Measurements from ENCODE around the gene LMTK3. TPM values are rescaled to one million over a fixed set of nuclear protein-coding genes. Genes with fewer than 3 reads are reported as not detected.
A peak's percentile ranks its signal among the peaks of the same experiment; 100 is the strongest.
"Not testable (repeated sequence)": the region's sequence is repeated elsewhere in the genome, so short reads cannot be mapped to it uniquely, and the experiment has no call there.

LMTK3 gene
- total RNA-seq, 4 donors from 2014 or later, result 0.12 to 0.47 (median 0.39) TPM

DNA sequence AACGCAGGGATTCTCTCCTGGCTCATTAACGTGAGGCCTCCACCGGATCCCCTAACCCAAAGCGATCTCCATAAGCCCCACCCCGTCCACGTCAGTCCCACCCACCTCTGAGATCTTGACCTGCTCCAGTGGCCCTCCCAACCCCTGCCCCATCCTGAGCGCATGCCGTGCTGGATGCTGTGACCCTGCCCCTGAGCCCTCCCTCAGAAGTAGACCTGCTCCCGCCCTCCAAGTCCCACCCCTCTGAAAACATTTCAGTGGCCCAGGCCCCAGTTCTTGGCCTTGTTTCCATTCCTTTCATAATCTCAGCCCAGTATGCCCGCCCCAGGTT, 19.9 kb downstream of the LMTK3 start:
- TF ChIP-seq, protein P1, sequence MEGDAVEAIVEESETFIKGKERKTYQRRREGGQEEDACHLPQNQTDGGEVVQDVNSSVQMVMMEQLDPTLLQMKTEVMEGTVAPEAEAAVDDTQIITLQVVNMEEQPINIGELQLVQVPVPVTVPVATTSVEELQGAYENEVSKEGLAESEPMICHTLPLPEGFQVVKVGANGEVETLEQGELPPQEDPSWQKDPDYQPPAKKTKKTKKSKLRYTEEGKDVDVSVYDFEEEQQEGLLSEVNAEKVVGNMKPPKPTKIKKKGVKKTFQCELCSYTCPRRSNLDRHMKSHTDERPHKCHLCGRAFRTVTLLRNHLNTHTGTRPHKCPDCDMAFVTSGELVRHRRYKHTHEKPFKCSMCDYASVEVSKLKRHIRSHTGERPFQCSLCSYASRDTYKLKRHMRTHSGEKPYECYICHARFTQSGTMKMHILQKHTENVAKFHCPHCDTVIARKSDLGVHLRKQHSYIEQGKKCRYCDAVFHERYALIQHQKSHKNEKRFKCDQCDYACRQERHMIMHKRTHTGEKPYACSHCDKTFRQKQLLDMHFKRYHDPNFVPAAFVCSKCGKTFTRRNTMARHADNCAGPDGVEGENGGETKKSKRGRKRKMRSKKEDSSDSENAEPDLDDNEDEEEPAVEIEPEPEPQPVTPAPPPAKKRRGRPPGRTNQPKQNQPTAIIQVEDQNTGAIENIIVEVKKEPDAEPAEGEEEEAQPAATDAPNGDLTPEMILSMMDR (IDR thresholded peaks at IDR 0.05), result no peak
- ATAC-seq (ENCODE audit: low FRiP score) (no peak), DNase-seq (ENCODE audit: low spot score) (no peak)

DNA sequence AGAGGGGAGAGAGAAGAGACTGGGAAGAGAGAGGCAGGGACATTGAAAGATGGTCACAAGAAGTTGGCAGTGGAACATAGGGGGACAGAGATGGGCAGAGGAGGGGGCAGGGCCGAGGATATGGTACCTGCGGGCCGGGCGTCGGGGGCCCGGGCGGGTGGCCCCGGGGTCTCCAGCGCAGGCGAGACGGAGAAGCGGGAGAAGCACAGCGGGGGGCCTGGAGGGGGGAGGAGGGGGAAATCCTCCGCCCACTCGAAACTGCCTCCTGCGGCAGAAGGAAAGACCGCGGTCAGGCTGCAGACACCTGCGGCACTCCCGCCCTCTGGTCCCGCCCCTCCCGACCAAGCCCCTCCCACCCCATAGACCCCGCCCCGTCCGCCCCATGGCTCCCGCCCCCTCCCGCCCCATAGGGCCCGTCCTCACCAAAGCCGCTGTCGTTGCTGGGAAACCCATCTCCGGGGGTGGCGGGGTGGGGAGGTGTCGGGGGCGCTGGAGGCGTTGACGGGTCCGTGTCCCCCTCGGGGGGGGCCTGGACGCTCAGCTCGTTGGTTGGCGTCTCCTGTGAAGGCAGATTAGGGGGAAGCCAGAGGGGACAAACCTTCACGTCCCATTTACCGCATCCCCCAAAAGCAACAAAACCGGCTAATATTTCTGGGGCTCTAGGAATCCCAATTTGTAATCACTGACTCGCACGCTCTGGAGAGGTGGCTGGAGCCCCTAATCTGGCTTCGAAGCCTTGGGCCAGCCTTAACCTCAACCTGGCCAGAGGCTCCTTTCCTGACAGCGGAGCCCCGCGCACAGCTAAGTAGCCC, 20.4 kb downstream of the LMTK3 start:
- TF ChIP-seq, protein P1 (IDR thresholded peaks at IDR 0.05), result no peak
- ATAC-seq (ENCODE audit: low FRiP score) (no peak), DNase-seq (ENCODE audit: low spot score) (no peak)

DNA sequence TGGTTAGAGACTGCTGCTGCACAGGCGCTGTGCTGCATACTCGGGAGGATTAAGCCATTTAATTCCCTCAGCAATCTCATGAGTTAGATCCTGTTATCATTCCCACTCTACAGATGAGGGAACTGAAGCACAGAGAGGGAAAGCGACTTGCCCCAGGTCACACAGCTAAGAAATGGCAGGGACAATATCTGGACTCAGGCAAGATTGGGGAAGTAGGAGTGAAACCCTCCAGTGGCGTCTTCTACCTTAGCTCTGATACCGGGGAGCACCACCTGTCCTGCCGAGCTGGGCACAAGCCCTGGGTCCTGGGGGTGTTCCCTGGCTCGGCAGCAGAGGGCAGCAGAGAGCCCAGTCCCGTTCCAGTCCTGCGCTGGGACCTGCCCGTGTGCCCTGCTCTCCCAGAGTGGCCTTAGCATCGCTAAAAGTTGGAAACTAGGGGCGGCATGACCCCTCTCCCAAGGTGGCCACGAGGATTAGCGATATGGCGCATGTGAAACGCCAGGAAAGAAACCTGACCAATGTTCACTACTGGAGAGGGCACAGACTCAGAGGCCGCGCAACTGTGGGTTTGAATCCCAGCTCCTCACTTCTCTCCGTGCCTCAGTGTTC, 21.9 kb downstream of the LMTK3 start:
- TF ChIP-seq, protein P1 (IDR thresholded peaks at IDR 0.05), result peak in 1 of 3 donors; percentile 79
- peak; percentile 58 for DNase-seq (ENCODE audit: low spot score)
- no peak for ATAC-seq (ENCODE audit: low FRiP score)

DNA sequence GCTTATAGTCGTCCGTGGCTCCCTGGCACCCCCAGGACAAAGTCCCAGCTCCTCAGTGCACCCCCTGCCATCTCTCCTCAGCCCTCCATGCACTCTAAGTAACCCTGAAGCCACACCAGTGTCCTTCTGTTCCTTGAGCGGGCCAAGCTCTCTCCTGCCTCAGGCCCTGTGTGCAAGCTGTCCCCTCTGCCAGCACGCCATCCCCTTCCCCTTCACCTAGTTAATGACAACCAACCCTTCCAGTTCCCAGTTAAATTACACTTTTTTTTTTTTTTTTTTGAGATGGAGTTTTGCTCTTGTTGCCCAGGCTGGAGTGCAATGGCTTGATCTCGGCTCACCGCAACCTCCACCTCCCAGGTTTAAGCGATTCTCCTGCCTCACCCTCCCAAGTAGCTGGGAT, 23.2 kb downstream of the LMTK3 start:
- DNase-seq (ENCODE audit: low spot score); ATAC-seq (ENCODE audit: low FRiP score): not testable (repeated sequence)

DNA sequence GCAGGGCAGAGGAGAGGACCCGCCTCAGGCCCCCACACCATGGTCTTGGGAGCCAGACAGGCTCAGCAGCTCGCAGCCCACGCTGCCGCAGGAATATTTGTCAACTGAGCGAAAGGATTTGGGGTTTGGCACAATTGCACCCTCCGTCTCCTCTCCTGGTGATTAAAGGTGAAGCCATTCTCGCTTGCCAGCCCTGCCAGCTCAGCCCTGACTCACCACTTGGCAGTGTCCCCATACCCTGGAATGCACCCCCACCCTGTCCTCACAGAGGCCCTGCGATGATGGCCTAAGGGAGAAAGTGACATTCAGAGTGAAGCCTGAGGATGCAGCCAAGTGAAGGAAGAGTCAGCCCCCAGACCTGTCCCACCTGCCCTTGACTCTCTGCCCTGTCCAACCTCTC, 23.7 kb downstream of the LMTK3 start:
- TF ChIP-seq, protein P1 (IDR thresholded peaks at IDR 0.05), result no peak
- DNase-seq (ENCODE audit: low spot score), result peak; percentile 63

DNA sequence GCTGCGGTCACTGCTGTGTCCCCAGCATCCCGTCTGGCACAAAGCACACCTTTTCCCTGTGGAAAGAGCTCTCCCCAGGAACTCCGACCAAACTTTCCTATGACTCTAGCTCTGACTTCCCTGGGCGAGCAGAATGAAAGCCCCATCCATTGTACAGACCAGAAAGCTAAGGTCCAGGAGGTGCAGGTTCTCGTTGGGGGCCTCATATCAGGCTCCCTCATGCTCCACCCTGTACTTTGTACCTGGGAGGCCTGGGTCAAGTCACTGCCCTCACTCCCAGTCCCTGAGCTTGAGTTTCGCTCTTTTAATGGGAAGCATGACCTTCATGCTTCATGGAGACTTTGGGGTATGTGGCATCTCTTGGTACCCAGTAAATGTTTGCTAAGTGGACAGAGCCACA, 24.1 kb downstream of the LMTK3 start:
- TF ChIP-seq, protein P1 (IDR thresholded peaks at IDR 0.05), result no peak
- no peak for ATAC-seq (ENCODE audit: low FRiP score)
- no peak for DNase-seq (ENCODE audit: low spot score)

More for the DNA sequence above, 23.7 kb downstream of the LMTK3 start:
- ATAC-seq (ENCODE audit: low FRiP score), result peak; percentile 20

DNA sequence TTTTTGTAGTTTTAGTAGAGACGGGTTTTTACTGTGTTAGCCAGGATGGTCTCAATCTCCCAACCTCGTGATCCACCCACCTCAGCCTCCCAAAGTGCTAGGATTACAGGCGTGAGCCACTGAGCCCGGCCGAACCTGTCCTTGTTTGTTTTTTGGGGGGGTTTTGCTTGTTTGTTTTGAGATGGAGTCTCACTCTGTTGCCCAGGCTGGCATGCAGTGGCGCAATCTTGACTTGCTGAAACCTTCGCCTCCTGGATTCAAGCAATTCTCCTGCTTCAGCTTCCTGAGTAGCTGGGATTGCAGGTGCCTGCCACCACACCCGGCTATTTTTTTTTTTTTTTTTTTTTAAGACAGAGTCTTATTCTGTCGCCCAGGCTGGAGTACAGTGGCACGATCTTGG, 24.9 kb downstream of the LMTK3 start:
- DNase-seq (ENCODE audit: low spot score); ATAC-seq (ENCODE audit: low FRiP score): not testable (repeated sequence)

DNA sequence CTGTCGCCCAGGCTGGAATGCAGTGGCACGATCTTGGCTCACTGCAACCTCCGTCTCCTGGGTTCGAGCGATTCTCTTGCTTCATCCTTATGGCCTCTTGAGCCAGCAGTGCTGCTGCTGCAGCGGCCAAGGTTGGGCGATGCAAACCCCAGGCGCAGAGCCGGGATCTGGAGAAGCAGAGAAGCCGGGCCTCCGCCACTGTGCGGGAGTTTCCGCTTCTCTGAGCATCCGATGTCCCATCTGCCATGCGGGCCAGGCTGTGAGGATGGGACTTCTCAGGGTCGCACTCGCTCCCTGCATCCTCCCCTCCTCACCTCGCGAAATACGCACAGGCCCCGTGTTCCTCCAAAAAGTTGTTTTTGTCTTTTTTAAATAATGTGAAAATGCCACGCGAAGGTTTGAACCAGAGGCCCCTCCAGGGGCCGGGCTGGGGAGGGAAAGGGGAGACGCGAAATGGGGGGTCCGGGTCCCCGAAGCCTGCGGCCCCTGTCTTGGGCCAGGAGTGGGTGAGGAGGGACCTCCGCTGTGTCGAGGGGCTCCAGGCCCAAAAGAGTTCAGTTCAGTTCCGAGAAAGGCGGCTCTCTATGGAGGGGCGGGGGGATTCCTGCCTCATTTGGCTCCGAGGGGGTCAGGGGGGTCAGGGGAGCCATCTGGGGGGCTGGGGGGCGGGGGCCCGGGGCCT, 26.6 kb downstream of the LMTK3 start:
- ATAC-seq (ENCODE audit: low FRiP score), result no peak
- TF ChIP-seq, protein P1 (IDR thresholded peaks at IDR 0.05), result no peak
- DNase-seq (ENCODE audit: low spot score), result no peak
